ENCODE results near the gene SLC52A3.

The SLC52A3 gene

GRCh38 chr20:764255-764654 lies 4.0 kb downstream of the SLC52A3 start:
- H3F3A ChIP-seq (ENCODE audit: insufficient read depth, low read length), result no peaks in the 10 kb centered on the region
- TF ChIP-seq CTCF (IDR thresholded peaks at IDR 0.05; ENCODE audit: low read length) (no peak), EZH2 (optimal IDR thresholded peaks at IDR 0.05; ENCODE audit: low read depth, low read length) (no peak), EZH2phosphoT487 (IDR thresholded peaks at IDR 0.05; ENCODE audit: low read length) (no peak)
- H3K36me3 ChIP-seq (replicated peaks; ENCODE audit: insufficient read depth, low read length), result no peaks in the 10 kb centered on the region
- H3K9me3 ChIP-seq (replicated peaks; ENCODE audit: insufficient read depth, low read length), result no peaks in the 10 kb centered on the region
- H3K27ac ChIP-seq (ENCODE audit: low read length), result no peak overlapping the region
- no peak overlapping the region for H3K9ac ChIP-seq (ENCODE audit: low read length)
- H4K20me1 ChIP-seq (ENCODE audit: insufficient read depth, low read length), result no peaks in the 10 kb centered on the region
- H3K27me3 ChIP-seq (replicated peaks; ENCODE audit: insufficient read depth, low read length), result peaks cover 18% of the 10 kb centered on the region; the same call in 1 of the 2 replicates
- 0 out of 2 replicates have a peak, but pooled peaks cover 2% of the 10 kb centered on the region for H3K4me1 ChIP-seq (ENCODE audit: low read length)
- H3K4me2 ChIP-seq (ENCODE audit: low read depth, low read length), result no peak overlapping the region
- no peak for DNase-seq
- H3K9me2 ChIP-seq (replicated peaks; ENCODE audit: insufficient read depth, low read length), result no peaks in the 10 kb centered on the region
- H3K4me3 ChIP-seq (ENCODE audit: low read length), result no peak overlapping the region
- H3K79me2 ChIP-seq (ENCODE audit: low read length), result no peaks in the 10 kb centered on the region
- H2AFZ ChIP-seq (ENCODE audit: low read length), result no peak overlapping the region

GRCh38 chr20:761418-762381 lies 6.6 kb downstream of the SLC52A3 start:
- no peak overlapping the region for H3K4me2 ChIP-seq (ENCODE audit: low read depth, low read length)
- H3K9me2 ChIP-seq (replicated peaks; ENCODE audit: insufficient read depth, low read length), result no peaks in the 10 kb centered on the region
- H3K36me3 ChIP-seq (replicated peaks; ENCODE audit: insufficient read depth, low read length), result no peaks in the 10 kb centered on the region
- no peak overlapping the region for H2AFZ ChIP-seq (ENCODE audit: low read length)
- H3K79me2 ChIP-seq (ENCODE audit: low read length), result no peaks in the 10 kb centered on the region
- no peak overlapping the region for H3K4me3 ChIP-seq (ENCODE audit: low read length)
- no peak for DNase-seq
- H4K20me1 ChIP-seq (ENCODE audit: insufficient read depth, low read length), result no peaks in the 10 kb centered on the region
- H3K27me3 ChIP-seq (replicated peaks; ENCODE audit: insufficient read depth, low read length), result peaks cover 23% of the 10 kb centered on the region
- H3F3A ChIP-seq (ENCODE audit: insufficient read depth, low read length), result no peaks in the 10 kb centered on the region
- no peak overlapping the region for H3K9ac ChIP-seq (ENCODE audit: low read length)
- no peaks in the 10 kb centered on the region for H3K9me3 ChIP-seq (replicated peaks; ENCODE audit: insufficient read depth, low read length)
- H3K27ac ChIP-seq (ENCODE audit: low read length), result no peak overlapping the region
- no peak for TF ChIP-seq EZH2phosphoT487 (IDR thresholded peaks at IDR 0.05; ENCODE audit: low read length)
- no peak for TF ChIP-seq EZH2 (optimal IDR thresholded peaks at IDR 0.05; ENCODE audit: low read depth, low read length)
- no peak for TF ChIP-seq CTCF (IDR thresholded peaks at IDR 0.05; ENCODE audit: low read length)
- 0 out of 2 replicates have a peak, but pooled peaks cover 2% of the 10 kb centered on the region for H3K4me1 ChIP-seq (ENCODE audit: low read length)

GRCh38 chr20:760751-761417 lies 7.4 kb downstream of the SLC52A3 start:
- peak; percentile 51 for DNase-seq
- Histone ChIP-seq H3K4me2 (ENCODE audit: low read depth, low read length) (peak overlapping the region; percentile 19; the same call in 1 of the 2 replicates), H3K27me3 (replicated peaks; ENCODE audit: insufficient read depth, low read length) (peaks cover 23% of the 10 kb centered on the region), H2AFZ (ENCODE audit: low read length) (0 out of 2 replicates have a peak overlapping the region, but pooled peaks have one; percentile 19), H3K4me3 (ENCODE audit: low read length) (no peak overlapping the region), H4K20me1 (ENCODE audit: insufficient read depth, low read length) (no peaks in the 10 kb centered on the region), H3K9me2 (replicated peaks; ENCODE audit: insufficient read depth, low read length) (no peaks in the 10 kb centered on the region), H3K9ac (ENCODE audit: low read length) (no peak overlapping the region), H3K79me2 (ENCODE audit: low read length) (no peaks in the 10 kb centered on the region), H3K36me3 (replicated peaks; ENCODE audit: insufficient read depth, low read length) (no peaks in the 10 kb centered on the region), H3K4me1 (ENCODE audit: low read length) (0 out of 2 replicates have a peak, but pooled peaks cover 2% of the 10 kb centered on the region), H3K27ac (ENCODE audit: low read length) (no peak overlapping the region), H3K9me3 (replicated peaks; ENCODE audit: insufficient read depth, low read length) (no peaks in the 10 kb centered on the region), H3F3A (ENCODE audit: insufficient read depth, low read length) (no peaks in the 10 kb centered on the region)
- TF ChIP-seq CTCF (IDR thresholded peaks at IDR 0.05; ENCODE audit: low read length) (peak; percentile 81), EZH2phosphoT487 (IDR thresholded peaks at IDR 0.05; ENCODE audit: low read length) (no peak), EZH2 (optimal IDR thresholded peaks at IDR 0.05; ENCODE audit: low read depth, low read length) (no peak)
